ENCODE results near the gene PLB1. TPM values are rescaled to one million over a fixed set of nuclear protein-coding genes. Genes with fewer than 3 reads are reported as not detected.
"Not testable (repeated sequence)": the region's sequence is repeated elsewhere in the genome, so short reads cannot be mapped to it uniquely, and the experiment has no call there.

Gene PLB1
- total RNA-seq, 1 donor from 2014 or later, result 2.4 TPM

DNA sequence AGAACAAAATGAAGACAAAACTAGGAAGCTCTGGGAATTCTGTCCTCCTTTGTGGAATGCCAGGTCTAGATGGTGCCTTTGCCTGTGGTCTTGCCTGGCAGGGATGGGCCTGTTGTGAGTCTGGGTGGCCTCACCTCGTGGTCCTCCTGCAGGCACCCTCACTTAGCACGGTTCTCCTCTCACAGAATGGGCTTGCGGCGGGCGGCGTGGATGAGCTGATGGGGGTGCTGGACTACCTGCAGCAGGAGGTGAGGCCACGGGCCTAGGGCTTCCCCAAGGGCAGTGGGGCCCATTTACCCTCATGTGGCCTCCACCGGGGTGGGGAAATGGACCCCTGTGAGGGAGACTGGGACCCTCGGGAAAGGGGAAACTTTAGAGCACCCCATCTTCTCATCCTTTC is 42.3 kb downstream of the PLB1 start:
- no peak for DNase-seq

- DNase-seq, result no peak
These were observed 42.8 kb downstream of the PLB1 start for GRCh38 chr2:28538652-28539051.

DNA sequence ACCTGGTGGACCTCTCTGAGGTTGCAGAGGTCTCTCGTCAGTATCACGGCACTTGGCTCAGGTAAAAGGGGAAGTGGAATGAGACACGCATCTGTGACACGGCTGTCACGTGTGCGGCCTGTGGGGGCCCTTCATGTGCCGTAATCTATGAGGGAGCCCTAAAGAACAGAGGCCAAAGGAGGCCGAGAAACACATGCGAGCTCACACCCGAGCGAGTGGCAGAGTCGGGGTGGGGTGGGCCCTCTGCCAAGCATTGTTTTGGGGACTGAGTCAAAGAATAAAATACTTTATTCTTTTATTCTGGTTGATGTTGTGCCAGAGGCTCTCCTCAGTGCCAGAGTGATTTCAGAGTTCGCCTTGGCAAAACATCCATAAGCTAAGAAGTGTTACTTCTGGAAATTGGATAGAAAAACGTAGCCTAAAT is 43.3 kb downstream of the PLB1 start:
- peak; percentile 34 for DNase-seq

GRCh38 chr2:28543316-28544035 is 47.6 kb downstream of the PLB1 start:
- DNase-seq, result peak; percentile 88

- DNase-seq, result peak; percentile 90
These were observed 48.1 kb downstream of the PLB1 start for GRCh38 chr2:28544036-28544346.

DNA sequence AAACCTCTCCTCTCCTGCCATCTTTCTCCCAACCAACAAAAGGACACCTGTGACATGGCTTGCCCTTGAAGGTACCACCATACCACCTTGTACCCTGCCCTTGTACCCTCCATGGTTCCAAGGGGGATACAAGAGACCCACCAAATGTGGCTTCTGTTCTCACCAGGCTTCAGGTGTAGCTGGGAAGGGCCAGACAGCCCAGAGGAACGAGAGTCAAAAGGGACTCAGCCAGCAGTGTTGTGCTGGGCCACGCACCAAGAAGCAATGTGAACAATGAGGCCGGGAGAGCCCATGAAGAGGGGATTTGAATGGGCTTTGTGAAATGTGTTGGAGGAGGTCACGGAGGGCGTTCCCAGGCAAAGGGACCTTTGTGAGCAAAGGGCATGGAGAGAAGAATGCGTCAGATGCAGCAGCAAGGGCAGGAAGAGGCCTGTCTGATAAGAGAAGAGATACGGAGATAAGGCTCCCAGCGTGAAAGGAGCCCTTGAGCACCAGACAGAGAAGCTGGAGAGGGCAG is 48.6 kb downstream of the PLB1 start:
- DNase-seq, result no peak

GRCh38 chr2:28544922-28545589 is 49.2 kb downstream of the PLB1 start:
- DNase-seq, result no peak

DNA sequence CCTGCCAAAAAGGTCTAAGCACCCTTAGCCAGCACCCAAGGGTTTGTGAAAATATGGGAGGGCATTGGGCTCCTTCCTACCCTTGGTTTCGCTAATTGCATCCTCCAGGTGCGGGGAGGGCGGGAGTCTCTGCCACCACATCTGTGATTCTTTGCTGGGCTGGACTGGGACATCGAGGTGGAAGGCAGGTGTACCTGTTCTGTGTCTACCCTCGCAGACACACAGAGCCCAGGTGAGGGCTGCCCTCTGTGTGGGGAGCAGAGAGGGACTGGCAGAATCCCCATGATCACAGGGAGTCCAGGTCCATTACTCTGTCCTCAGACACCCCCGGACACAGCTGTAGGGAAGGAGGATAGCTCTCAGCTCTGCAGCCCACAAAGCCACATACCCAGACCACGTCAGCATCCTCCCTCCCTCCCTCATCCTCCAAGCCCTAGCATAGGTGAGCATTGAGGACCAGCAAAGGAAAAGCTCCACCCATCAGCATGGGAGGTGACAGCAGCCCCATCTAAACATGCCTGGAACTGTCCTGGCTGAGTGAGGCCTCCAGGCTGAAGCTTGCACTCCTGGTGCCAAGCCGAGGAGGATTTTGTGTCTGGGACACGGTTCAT is 49.8 kb downstream of the PLB1 start:
- DNase-seq, result peak; percentile 48

DNA sequence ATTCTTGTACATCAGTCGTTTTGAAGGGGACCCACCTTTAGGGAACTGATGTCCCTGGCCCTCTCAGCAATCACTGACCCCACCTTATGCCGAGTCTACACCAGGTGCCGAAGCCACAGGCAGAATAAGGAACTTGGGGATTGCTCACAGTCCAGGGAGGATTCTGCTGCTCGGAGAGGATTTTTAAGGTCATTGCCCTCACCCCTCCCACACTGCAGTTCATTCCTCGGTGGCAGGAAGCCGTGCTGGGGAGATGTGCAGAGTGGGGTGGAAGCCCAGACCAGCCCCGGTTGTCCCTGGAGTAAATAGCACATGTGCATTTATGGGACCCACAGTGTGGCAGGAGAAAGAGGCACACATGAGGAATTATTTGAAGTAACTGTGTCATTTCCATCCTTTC is 50.4 kb downstream of the PLB1 start:
- no peak for DNase-seq

- no peak for DNase-seq
These were observed 51.5 kb downstream of the PLB1 start for GRCh38 chr2:28547223-28547860.

- no peak for DNase-seq
These were observed 52.2 kb downstream of the PLB1 start for GRCh38 chr2:28547906-28548600.

DNA sequence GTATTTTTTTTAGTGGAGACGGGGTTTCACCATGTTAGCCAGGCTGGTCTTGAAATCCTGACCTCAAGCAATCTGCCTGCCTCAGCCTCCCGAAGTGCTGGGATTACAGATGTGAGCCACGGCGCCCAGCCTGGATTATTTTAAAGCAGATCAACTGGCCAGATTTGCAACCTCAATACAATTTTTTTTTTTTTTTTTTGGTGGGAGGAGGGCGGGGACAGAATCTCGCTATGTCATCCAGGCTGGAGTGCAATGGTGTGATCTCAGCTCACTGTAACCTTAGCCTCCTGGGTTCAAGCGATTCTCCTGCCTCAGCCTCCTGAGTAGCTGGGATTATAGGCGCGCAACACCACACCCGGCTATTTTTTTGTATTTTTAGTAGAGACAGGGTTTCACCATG is 54.5 kb downstream of the PLB1 start:
- not testable (repeated sequence) for DNase-seq

- no peak for DNase-seq
These were observed 56.4 kb downstream of the PLB1 start for GRCh38 chr2:28552045-28552823.

DNA sequence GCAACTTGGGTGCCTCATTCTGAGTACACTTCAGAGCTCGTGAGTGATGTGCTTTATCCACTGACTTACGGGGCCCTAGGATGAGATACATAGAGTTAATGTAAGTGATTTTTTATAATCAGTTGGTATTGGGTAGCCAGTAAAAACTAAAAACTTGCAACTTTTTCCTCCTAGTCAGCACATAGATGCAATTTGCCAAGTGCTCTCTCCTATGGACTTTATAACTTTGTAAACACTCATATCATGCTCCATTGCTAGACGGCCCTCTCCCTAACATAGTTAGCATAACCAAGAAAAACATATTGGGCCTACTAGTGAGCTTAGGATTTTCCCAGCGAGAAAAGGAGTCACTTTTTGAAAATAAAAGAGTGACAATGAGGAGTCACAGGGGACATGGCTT is 60.4 kb downstream of the PLB1 start:
- DNase-seq, result no peak

DNA sequence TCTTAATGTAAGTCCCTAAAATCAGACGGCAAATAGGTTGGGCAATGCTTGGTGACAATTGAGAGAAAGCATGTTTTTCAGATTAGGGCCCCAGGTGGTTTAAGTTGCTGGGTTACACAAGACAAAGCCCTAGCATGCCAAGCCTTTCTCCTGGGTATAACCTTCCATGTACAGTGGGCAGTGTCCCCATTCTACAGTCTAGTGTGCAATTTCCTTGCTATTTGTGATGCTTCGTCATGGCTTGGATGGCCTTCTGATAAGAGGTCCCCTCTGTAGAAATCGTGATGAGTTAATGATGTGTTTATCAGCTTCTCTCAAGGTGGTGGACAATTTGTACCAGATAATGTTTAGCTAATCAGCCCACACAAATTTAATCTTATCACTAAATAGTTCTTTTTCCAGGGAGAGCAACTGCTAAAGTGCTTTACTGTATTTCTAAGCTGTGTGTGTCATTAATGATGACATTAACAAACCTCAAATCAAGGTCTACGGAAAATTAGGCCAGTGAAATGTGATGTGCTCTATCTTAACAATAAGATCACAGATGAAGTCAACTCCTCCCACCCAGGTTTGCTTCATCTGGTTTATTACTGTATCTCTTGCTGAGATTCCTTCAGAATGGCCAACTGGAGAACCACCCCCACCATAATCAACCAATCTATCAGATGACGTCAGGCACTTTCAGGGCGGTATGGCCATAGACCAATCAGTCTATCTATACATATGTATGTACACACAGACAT is 61.7 kb downstream of the PLB1 start:
- no peak for DNase-seq

DNA sequence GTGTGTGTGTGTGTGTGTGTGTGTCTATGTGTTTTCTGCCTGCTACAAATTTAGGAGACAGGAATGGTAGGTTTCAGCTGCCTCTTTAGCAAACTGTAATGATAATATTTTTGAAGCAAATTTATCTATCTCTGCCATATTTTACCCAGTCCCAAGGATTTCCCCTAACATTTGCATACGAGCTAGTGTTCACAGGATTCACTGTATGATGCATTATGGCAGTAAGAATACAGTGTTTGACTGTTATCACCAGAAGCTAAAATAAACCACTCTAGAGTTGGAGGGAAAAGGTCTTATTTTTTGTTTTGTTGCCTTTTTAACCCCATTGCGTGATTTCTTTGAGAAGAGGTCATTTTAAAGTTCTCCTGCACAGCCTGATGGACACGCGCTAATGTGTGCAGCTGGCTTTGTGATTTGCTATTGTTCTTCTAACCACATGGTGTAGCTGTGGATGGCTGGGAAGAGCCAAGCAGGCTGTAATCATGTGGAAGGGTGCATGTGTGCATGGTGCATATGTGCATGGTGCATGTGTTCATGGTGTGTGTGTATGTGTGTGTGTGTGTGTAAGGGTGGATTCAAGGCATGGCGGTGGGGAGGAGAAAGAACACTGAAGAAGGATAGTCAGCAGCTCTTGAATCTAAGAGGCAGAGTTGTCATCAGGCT is 62.4 kb downstream of the PLB1 start:
- peak; percentile 32 for DNase-seq

DNA sequence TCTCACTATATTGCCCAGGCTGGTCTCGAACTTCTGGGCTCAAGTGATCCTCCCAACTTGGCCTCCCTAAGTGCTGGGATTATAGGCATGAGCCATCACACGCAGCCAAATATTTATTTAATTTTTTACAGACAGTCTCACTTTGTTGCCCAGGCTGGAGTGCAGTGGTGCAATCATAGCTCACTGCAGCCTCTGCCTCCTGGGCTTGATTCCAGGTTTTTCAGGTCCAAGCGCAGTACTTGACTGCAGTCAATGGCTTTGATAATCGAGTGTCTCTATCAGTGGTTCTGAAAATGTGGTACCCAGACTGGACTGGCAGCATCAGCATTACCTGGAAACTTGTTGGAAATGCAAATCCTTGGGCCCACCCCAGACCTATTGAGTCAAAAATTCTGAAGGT is 63.1 kb downstream of the PLB1 start:
- no peak for DNase-seq

- DNase-seq, result no peak
These were observed 68.0 kb downstream of the PLB1 start for GRCh38 chr2:28563869-28564268.

DNA sequence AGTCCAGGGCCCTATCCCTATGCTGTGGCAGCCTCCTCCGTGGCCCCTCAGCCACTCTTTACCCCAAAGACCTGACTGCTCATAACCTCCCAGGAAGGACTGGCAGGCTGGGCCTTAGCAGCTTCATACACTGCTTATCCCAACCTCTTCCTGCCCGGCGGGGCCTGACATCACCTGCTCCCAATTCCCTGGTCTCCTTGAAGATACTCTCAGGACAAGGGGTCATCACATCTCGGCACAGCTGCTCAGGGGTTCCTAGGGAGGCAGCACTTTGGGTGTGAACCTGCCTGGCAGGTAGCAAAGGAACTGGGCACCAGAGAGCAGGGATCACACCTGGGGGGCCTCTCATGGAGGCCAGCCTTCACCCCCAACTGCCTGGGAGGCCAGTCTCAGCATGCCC is 68.5 kb downstream of the PLB1 start:
- DNase-seq, result no peak

DNA sequence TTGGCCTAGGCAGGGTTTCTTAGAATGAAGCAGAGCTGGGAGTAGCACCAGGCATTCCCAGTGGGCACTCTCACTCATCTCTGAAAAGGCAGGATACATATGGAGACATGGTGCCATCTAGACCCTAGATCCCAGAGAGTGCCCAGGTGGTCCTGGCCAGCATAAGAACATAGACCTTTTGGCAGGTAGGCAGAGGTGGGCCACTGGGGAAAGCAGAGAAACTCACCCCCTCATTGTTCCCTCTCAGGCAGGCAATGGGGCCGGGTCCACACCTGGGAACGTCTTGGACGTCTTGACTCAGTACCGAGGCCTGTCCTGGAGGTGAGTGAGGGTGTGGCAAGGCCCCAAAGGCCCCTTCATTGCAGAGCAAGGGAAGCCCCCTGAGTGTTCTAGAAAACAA is 69.2 kb downstream of the PLB1 start:
- DNase-seq, result no peak
